Activated CD4-positive, alpha-beta T cell treated with anti-CD3 and anti-CD28 coated beads, Interleukin-2, amount 10 ng/mL, durations not matched to agents 7 days and 5 days (primary cell): Measurements from ENCODE around the gene NELL2. TPM values are rescaled to one million over a fixed set of nuclear protein-coding genes. Genes with fewer than 3 reads are reported as not detected.

Experiments used
- CTCF ChIA-PET: fragments of 350-600 bp; sonication (Branson Sonifier 250); formaldehyde crosslinking; loops from one replicate; lab custom pipeline; 2021; ENCODE audit warnings: antibody characterized with exemption; lab: Charles Lee
- POLR2A ChIA-PET: fragments of 350-600 bp; sonication (Branson Sonifier 250); formaldehyde crosslinking; loops from one replicate; lab custom pipeline; 2021; ENCODE audit warnings: antibody characterized with exemption; lab: Charles Lee
- DNase-seq: peaks from one replicate; pipeline ENCODE4 v3.0.0-alpha.2; 2020
- H3K27ac Mint-ChIP-seq: one replicate; pipeline ENCODE4 v1.8.0; 2021; ENCODE audit warnings: mild to moderate bottlenecking, moderate library complexity, mixed read lengths
- H3K27me3 Mint-ChIP-seq: one replicate; pipeline ENCODE4 v1.8.0; 2021; ENCODE audit warnings: mixed read lengths
- H3K36me3 Mint-ChIP-seq: one replicate; pipeline ENCODE4 v1.8.0; 2021; ENCODE audit warnings: low read depth, mixed read lengths
- H3K4me1 Mint-ChIP-seq: one replicate; pipeline ENCODE4 v1.8.0; 2021; ENCODE audit warnings: mixed read lengths
- H3K4me3 Mint-ChIP-seq: one replicate; pipeline ENCODE4 v1.8.0; 2021; ENCODE audit warnings: mild to moderate bottlenecking, moderate library complexity, mixed read lengths
- H3K9me3 Mint-ChIP-seq: one replicate; pipeline ENCODE4 v1.8.0; 2021; ENCODE audit warnings: mixed read lengths
- total RNA-seq, 2 experiments: library from RNA; stranded (reverse); gene quantifications; one replicate each; pipeline ENCODE4 v1.2.3, GENCODE V29; 2021

The NELL2 gene
- total RNA-seq, 2 experiments from 2014 or later, result 43.6 to 55.1 TPM

- H3K4me3 Mint-ChIP-seq, result no peak overlapping the region
- H3K36me3 Mint-ChIP-seq, result no peaks in the 10 kb centered on the region
- CTCF ChIA-PET, result no interaction called here
- no peaks in the 10 kb centered on the region for H3K4me1 Mint-ChIP-seq
- no peaks in the 10 kb centered on the region for H3K27me3 Mint-ChIP-seq
- POLR2A ChIA-PET, result no interaction called here
- H3K9me3 Mint-ChIP-seq, result no peaks in the 10 kb centered on the region
- no peak for DNase-seq
- H3K27ac Mint-ChIP-seq, result no peak overlapping the region
These were observed 311.0 kb downstream of the NELL2 start for GRCh38 chr12:44565163-44565562.

GRCh38 chr12:44563486-44563885, 312.6 kb downstream of the NELL2 start:
- ChIA-PET CTCF (no interaction called here), POLR2A (no interaction called here)
- no peak for DNase-seq
- no peaks in the 10 kb centered on the region for H3K4me1 Mint-ChIP-seq
- no peaks in the 10 kb centered on the region for H3K27me3 Mint-ChIP-seq
- H3K27ac Mint-ChIP-seq, result no peak overlapping the region
- H3K4me3 Mint-ChIP-seq, result no peak overlapping the region
- no peaks in the 10 kb centered on the region for H3K9me3 Mint-ChIP-seq
- no peaks in the 10 kb centered on the region for H3K36me3 Mint-ChIP-seq

- Mint-ChIP-seq H3K27ac (no peak overlapping the region), H3K4me3 (no peak overlapping the region), H3K27me3 (no peaks in the 10 kb centered on the region), H3K4me1 (no peaks in the 10 kb centered on the region), H3K36me3 (no peaks in the 10 kb centered on the region), H3K9me3 (peaks cover 3% of the 10 kb centered on the region)
- POLR2A ChIA-PET, result no interaction called here
- CTCF ChIA-PET, result no interaction called here
- DNase-seq, result no peak
These were observed 317.6 kb downstream of the NELL2 start for GRCh38 chr12:44558340-44559100.

- ChIA-PET CTCF (no interaction called here), POLR2A (no interaction called here)
- H3K27me3 Mint-ChIP-seq, result no peaks in the 10 kb centered on the region
- no peaks in the 10 kb centered on the region for H3K36me3 Mint-ChIP-seq
- H3K4me1 Mint-ChIP-seq, result peaks cover 4% of the 10 kb centered on the region
- H3K9me3 Mint-ChIP-seq, result peaks cover 3% of the 10 kb centered on the region
- no peak overlapping the region for H3K4me3 Mint-ChIP-seq
- no peak overlapping the region for H3K27ac Mint-ChIP-seq
- no peak for DNase-seq
These were observed 320.7 kb downstream of the NELL2 start for GRCh38 chr12:44555454-44555853.

GRCh38 chr12:44551631-44552030, 324.5 kb downstream of the NELL2 start:
- H3K9me3 Mint-ChIP-seq, result no peaks in the 10 kb centered on the region
- peaks cover 4% of the 10 kb centered on the region for H3K4me1 Mint-ChIP-seq
- DNase-seq, result no peak
- no peak overlapping the region for H3K4me3 Mint-ChIP-seq
- no peaks in the 10 kb centered on the region for H3K36me3 Mint-ChIP-seq
- ChIA-PET POLR2A (no interaction called here), CTCF (no interaction called here)
- no peak overlapping the region for H3K27ac Mint-ChIP-seq
- no peaks in the 10 kb centered on the region for H3K27me3 Mint-ChIP-seq

- ChIA-PET POLR2A (no interaction called here), CTCF (no interaction called here)
- no peak for DNase-seq
- Mint-ChIP-seq H3K27ac (no peak overlapping the region), H3K4me3 (no peak overlapping the region), H3K9me3 (no peaks in the 10 kb centered on the region), H3K27me3 (no peaks in the 10 kb centered on the region), H3K36me3 (no peaks in the 10 kb centered on the region), H3K4me1 (peaks cover 4% of the 10 kb centered on the region)
These were observed 325.7 kb downstream of the NELL2 start for GRCh38 chr12:44550377-44550776.

GRCh38 chr12:44546060-44546459, 330.1 kb downstream of the NELL2 start:
- CTCF ChIA-PET, result no interaction called here
- POLR2A ChIA-PET, result no interaction called here
- Mint-ChIP-seq H3K36me3 (no peaks in the 10 kb centered on the region), H3K9me3 (no peaks in the 10 kb centered on the region), H3K4me1 (no peaks in the 10 kb centered on the region), H3K27me3 (no peaks in the 10 kb centered on the region), H3K27ac (no peak overlapping the region), H3K4me3 (no peak overlapping the region)
- no peak for DNase-seq

GRCh38 chr12:44544018-44544417, 332.1 kb downstream of the NELL2 start:
- Mint-ChIP-seq H3K9me3 (no peaks in the 10 kb centered on the region), H3K36me3 (no peaks in the 10 kb centered on the region), H3K27ac (no peak overlapping the region), H3K27me3 (no peaks in the 10 kb centered on the region), H3K4me3 (no peak overlapping the region), H3K4me1 (no peaks in the 10 kb centered on the region)
- DNase-seq, result no peak
- ChIA-PET POLR2A (no interaction called here), CTCF (no interaction called here)

- Mint-ChIP-seq H3K27me3 (no peaks in the 10 kb centered on the region), H3K36me3 (no peaks in the 10 kb centered on the region), H3K27ac (no peak overlapping the region), H3K4me1 (no peaks in the 10 kb centered on the region), H3K4me3 (no peak overlapping the region), H3K9me3 (no peaks in the 10 kb centered on the region)
- ChIA-PET CTCF (no interaction called here), POLR2A (no interaction called here)
- DNase-seq, result no peak
These were observed 333.4 kb downstream of the NELL2 start for GRCh38 chr12:44542716-44543115.

DNA sequence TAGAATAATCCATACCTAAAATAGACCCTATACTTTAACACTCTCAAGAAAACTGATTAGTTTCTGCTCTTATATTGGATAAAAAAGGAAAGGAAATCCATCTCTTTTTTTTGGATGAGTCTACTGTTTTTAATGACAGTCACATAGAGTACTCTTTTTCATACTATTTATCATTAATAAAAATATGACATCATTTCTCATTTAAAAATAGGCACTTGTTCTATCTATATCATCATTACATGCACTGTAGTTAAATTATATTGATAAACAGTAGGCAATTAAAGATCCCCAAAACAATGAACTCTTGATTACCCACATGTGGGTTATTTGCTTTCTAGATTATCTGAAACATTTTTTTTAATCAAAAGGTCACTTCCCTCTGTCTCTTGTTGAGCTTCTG, 338.8 kb downstream of the NELL2 start:
- Mint-ChIP-seq H3K9me3 (no peaks in the 10 kb centered on the region), H3K27me3 (no peaks in the 10 kb centered on the region), H3K4me3 (no peak overlapping the region), H3K27ac (no peak overlapping the region), H3K36me3 (no peaks in the 10 kb centered on the region), H3K4me1 (no peaks in the 10 kb centered on the region)
- ChIA-PET CTCF (no interaction called here), POLR2A (interaction anchor here (0.7 kb wide), 1 partner anchor 487 kb away, joined by 7 read pairs; no protein-coding TSS in a partner anchor)
- no peak for DNase-seq

DNA sequence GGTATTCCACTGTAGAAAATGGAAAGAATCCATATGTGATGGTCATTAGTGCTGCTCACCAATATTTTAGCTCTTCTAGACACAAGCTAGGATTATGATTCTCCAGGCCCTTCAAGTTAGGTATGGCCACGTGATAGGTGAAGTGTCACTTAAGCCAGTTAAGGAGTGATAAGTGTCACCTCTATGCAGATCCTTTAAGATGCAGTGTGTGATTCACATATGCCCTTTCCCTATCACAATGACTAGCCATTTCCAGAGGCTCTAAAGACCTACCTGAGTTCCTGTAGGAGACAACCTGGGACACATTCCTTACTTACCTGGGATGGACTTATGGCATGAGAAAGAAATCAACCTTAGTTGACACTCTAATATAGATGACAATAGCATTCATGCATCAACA, 343.2 kb downstream of the NELL2 start:
- ChIA-PET CTCF (interaction anchor here (1.1 kb wide), 1 partner anchor 13 kb away, joined by 3 read pairs; no protein-coding TSS in a partner anchor), POLR2A (no interaction called here)
- DNase-seq, result no peak
- Mint-ChIP-seq H3K4me1 (no peaks in the 10 kb centered on the region), H3K36me3 (no peaks in the 10 kb centered on the region), H3K9me3 (no peaks in the 10 kb centered on the region), H3K27me3 (no peaks in the 10 kb centered on the region), H3K27ac (no peak overlapping the region), H3K4me3 (no peak overlapping the region)

DNA sequence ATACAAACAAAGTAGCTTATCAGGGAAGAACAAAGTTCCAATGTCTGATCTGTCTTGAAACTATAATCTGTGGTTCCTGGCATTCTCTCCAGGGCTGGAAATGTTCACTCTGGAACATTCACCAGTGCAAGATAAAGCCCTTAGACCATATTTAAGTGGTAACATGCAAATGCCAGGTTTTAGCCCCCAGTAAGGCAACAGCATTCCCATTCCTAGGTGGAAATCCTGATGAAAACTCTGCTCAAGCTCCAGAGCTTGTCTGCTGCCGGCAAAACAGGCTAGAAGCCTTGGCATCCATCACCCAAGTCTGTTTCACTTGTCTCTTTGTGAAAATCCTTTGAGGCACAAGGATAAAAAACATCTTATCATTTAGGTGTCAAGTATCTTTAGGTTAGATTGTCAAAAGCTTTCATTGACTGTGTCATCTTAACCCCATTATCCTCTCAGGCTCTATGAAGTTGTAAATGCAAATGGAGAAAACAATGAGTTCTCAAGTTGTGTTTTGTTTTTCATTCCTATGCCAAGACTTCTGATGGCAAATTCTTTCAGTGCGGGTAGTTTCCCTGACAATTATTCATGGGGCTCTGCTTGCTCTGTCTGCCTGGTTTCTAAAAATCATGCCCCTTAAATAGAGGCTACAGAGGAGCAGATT, 344.7 kb downstream of the NELL2 start:
- Mint-ChIP-seq H3K9me3 (no peaks in the 10 kb centered on the region), H3K27ac (no peak overlapping the region), H3K27me3 (no peaks in the 10 kb centered on the region), H3K4me1 (no peaks in the 10 kb centered on the region), H3K36me3 (no peaks in the 10 kb centered on the region), H3K4me3 (no peak overlapping the region)
- DNase-seq, result no peak
- POLR2A ChIA-PET, result no interaction called here
- CTCF ChIA-PET, result no interaction called here

- Mint-ChIP-seq H3K27ac (no peak overlapping the region), H3K9me3 (no peaks in the 10 kb centered on the region), H3K4me3 (no peak overlapping the region), H3K27me3 (no peaks in the 10 kb centered on the region), H3K36me3 (no peaks in the 10 kb centered on the region), H3K4me1 (no peaks in the 10 kb centered on the region)
- DNase-seq, result no peak
- ChIA-PET CTCF (no interaction called here), POLR2A (no interaction called here)
These were observed 349.4 kb downstream of the NELL2 start for GRCh38 chr12:44526655-44527182.
